SH-SY5Y (cell line): ENCODE results near the gene PRPF19.

ENCODE experiments used
- GATA2 ChIP-seq: IDR thresholded peaks from 2 replicates; pipeline ENCODE4 v1.6.1; 2011; ENCODE audit warnings: mild to moderate bottlenecking, low read depth, low read length
- GATA3 ChIP-seq: IDR thresholded peaks from 2 replicates; pipeline ENCODE4 v1.6.1; 2011; ENCODE audit warnings: low read depth, mild to moderate bottlenecking, low read length, moderate library complexity

GRCh38 chr11:60950024-60950423, 43.6 kb upstream of the PRPF19 start:
- TF ChIP-seq GATA2 (no peak), GATA3 (no peak)
